ENCODE data around the gene BAHD1. TPM values are rescaled to one million over a fixed set of nuclear protein-coding genes. Genes with fewer than 3 reads are reported as not detected.

Gene BAHD1
- total RNA-seq, 1 experiment from 2014 or later: 17.2 TPM

DNA sequence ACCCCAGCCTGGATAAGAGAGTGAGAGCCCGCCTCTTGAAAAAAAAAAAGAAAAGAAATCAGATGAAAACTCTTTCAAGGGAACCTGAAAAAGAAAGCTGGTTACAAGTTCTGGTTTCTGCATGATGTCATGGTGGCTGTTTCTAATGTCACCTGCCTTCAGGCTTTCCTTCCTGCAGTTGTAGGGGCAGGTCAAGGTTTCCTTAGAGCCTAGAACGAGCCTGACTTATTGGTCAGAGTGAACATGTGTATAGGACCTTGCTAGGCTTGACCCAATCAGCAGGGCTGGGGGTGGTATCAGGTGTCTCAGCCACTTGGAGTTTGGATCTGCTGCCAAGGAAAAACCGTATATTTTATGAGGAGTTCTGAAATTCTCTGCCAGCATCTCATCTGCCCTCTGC, 31.4 kb upstream of the BAHD1 start:
- DNase-seq: no peak
- no peaks in the 10 kb centered on the region for H3K9me3 Mint-ChIP-seq (ENCODE audit: low read depth, unreplicated experiment)
- TF ChIP-seq, protein P1, sequence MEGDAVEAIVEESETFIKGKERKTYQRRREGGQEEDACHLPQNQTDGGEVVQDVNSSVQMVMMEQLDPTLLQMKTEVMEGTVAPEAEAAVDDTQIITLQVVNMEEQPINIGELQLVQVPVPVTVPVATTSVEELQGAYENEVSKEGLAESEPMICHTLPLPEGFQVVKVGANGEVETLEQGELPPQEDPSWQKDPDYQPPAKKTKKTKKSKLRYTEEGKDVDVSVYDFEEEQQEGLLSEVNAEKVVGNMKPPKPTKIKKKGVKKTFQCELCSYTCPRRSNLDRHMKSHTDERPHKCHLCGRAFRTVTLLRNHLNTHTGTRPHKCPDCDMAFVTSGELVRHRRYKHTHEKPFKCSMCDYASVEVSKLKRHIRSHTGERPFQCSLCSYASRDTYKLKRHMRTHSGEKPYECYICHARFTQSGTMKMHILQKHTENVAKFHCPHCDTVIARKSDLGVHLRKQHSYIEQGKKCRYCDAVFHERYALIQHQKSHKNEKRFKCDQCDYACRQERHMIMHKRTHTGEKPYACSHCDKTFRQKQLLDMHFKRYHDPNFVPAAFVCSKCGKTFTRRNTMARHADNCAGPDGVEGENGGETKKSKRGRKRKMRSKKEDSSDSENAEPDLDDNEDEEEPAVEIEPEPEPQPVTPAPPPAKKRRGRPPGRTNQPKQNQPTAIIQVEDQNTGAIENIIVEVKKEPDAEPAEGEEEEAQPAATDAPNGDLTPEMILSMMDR (IDR thresholded peaks at IDR 0.05; ENCODE audit: unreplicated experiment): no peak
- CTCF ChIA-PET: no interaction called here
- no peak overlapping the region for H3K27ac Mint-ChIP-seq (ENCODE audit: unreplicated experiment)
- peaks cover 36% of the 10 kb centered on the region for H3K36me3 Mint-ChIP-seq (ENCODE audit: insufficient read depth, unreplicated experiment)
- no peaks in the 10 kb centered on the region for H3K27me3 Mint-ChIP-seq (ENCODE audit: unreplicated experiment)
- BruUV-seq (replicated peaks): no TSS peak
- peaks cover 10% of the 10 kb centered on the region for H3K4me1 Mint-ChIP-seq (ENCODE audit: low read depth, unreplicated experiment)
- no peak overlapping the region for H3K4me3 Mint-ChIP-seq (ENCODE audit: low read depth, unreplicated experiment)
- intact Hi-C loops (cut with micrococcal nuclease; ENCODE audit: unreplicated experiment): no loop called here

DNA sequence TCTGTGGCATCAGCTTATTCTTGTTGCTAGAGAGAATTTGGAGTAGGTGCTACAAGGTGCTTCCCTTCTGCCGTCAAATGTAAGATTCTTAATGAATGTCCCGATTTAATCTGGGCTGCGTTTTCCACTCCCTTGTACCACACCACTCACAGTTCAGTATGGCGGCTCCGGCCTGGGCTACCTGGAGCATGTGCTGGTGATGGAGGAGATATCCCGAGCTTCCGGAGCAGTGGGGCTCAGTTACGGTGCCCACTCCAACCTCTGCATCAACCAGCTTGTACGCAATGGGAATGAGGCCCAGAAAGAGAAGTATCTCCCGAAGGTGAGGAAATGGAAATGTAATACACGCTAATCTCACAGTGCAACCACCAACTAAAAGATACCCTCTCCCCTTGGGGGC, 30.3 kb upstream of the BAHD1 start:
- H3K9me3 Mint-ChIP-seq (ENCODE audit: low read depth, unreplicated experiment): no peaks in the 10 kb centered on the region
- TF ChIP-seq, protein P1 (IDR thresholded peaks at IDR 0.05; ENCODE audit: unreplicated experiment): no peak
- peaks cover 31% of the 10 kb centered on the region for H3K36me3 Mint-ChIP-seq (ENCODE audit: insufficient read depth, unreplicated experiment)
- H3K4me1 Mint-ChIP-seq (ENCODE audit: low read depth, unreplicated experiment): peaks cover 10% of the 10 kb centered on the region
- intact Hi-C loops (cut with micrococcal nuclease; ENCODE audit: unreplicated experiment): no loop called here
- CTCF ChIA-PET: no interaction called here
- no peak for DNase-seq
- no TSS peak for BruUV-seq (replicated peaks)
- no peak overlapping the region for H3K27ac Mint-ChIP-seq (ENCODE audit: unreplicated experiment)
- H3K27me3 Mint-ChIP-seq (ENCODE audit: unreplicated experiment): no peaks in the 10 kb centered on the region
- no peak overlapping the region for H3K4me3 Mint-ChIP-seq (ENCODE audit: low read depth, unreplicated experiment)

DNA sequence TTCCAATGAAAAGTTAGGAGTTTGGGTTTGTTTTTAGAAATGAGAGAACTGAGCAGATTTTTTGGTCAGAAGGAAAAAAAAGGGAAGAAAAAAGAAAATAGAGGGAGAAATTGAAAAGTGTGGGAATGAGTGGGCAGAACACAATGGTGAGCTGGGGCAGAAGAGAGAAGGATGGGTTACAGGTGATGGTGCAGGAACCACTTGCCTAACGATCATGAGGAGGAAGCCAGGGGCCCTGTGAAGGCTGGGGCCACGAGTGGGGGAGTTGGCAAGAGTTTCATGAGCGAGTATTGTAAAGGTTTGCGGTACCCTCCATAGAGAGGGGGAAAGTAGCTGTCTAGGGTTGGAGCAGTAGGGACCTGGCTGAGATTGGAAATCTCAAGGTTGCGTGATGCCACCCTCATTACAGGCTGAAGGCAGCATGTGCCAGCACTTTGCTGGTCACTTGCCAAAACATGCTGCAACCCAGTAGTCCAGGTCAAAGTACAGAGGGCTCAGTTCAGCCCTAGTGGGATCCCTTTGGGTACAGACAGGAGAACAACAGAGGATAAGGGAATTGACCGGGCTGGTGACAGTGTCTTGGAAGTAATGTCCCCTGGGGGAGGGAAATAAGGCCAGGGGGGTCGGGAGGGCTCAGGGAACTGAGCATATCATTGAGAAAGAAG, 28.5 kb upstream of the BAHD1 start:
- TF ChIP-seq, protein P1 (IDR thresholded peaks at IDR 0.05; ENCODE audit: unreplicated experiment): no peak
- intact Hi-C loops (cut with micrococcal nuclease; ENCODE audit: unreplicated experiment): no loop called here
- H3K9me3 Mint-ChIP-seq (ENCODE audit: low read depth, unreplicated experiment): no peaks in the 10 kb centered on the region
- no peak overlapping the region for H3K27ac Mint-ChIP-seq (ENCODE audit: unreplicated experiment)
- H3K4me1 Mint-ChIP-seq (ENCODE audit: low read depth, unreplicated experiment): peaks cover 10% of the 10 kb centered on the region
- CTCF ChIA-PET: no interaction called here
- no TSS peak for BruUV-seq (replicated peaks)
- H3K27me3 Mint-ChIP-seq (ENCODE audit: unreplicated experiment): no peaks in the 10 kb centered on the region
- no peak overlapping the region for H3K4me3 Mint-ChIP-seq (ENCODE audit: low read depth, unreplicated experiment)
- H3K36me3 Mint-ChIP-seq (ENCODE audit: insufficient read depth, unreplicated experiment): peaks cover 28% of the 10 kb centered on the region
- DNase-seq: no peak

DNA sequence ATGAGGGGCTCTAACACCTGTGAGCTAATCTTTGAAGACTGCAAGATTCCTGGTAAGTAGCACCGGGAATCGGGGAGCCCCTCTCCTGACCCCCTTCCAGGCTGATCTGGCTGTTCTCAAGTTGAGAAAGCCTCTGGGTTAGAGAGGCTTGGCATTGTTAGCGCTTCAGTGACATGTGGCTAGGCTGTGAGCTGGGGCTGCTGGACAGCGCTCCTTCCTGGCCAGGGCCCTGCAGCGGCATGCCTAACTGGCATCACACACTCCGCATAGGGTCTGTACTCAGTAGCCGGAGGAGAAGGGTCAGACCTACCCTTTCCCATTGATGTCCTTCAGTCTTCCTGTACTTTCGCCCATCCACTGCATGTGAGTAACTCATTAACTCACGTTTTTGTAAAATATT, 27.7 kb upstream of the BAHD1 start:
- DNase-seq: no peak
- no TSS peak for BruUV-seq (replicated peaks)

More for the DNA sequence above, 27.7 kb upstream of the BAHD1 start:
- TF ChIP-seq, protein P1 (IDR thresholded peaks at IDR 0.05; ENCODE audit: unreplicated experiment): no peak
- intact Hi-C loops (cut with micrococcal nuclease; ENCODE audit: unreplicated experiment): no loop called here
- no peaks in the 10 kb centered on the region for H3K27me3 Mint-ChIP-seq (ENCODE audit: unreplicated experiment)
- peaks cover 29% of the 10 kb centered on the region for H3K36me3 Mint-ChIP-seq (ENCODE audit: insufficient read depth, unreplicated experiment)
- H3K4me1 Mint-ChIP-seq (ENCODE audit: low read depth, unreplicated experiment): peaks cover 10% of the 10 kb centered on the region
- H3K4me3 Mint-ChIP-seq (ENCODE audit: low read depth, unreplicated experiment): no peak overlapping the region
- CTCF ChIA-PET: no interaction called here
- no peak overlapping the region for H3K27ac Mint-ChIP-seq (ENCODE audit: unreplicated experiment)
- no peaks in the 10 kb centered on the region for H3K9me3 Mint-ChIP-seq (ENCODE audit: low read depth, unreplicated experiment)
